HG03354 (cell line): Measurements from ENCODE around the gene IFT43.
A peak's percentile ranks its signal among the peaks of the same experiment; 100 is the strongest.

Experiments
- ATAC-seq: cut with Tn5 transposase; IDR thresholded peaks from one replicate; pipeline ENCODE4 v1.9.1; 2021; ENCODE audit warnings: mild to moderate bottlenecking; ENCODE audit not compliant: unreplicated experiment, poor library complexity, severe bottlenecking

Gene IFT43

DNA sequence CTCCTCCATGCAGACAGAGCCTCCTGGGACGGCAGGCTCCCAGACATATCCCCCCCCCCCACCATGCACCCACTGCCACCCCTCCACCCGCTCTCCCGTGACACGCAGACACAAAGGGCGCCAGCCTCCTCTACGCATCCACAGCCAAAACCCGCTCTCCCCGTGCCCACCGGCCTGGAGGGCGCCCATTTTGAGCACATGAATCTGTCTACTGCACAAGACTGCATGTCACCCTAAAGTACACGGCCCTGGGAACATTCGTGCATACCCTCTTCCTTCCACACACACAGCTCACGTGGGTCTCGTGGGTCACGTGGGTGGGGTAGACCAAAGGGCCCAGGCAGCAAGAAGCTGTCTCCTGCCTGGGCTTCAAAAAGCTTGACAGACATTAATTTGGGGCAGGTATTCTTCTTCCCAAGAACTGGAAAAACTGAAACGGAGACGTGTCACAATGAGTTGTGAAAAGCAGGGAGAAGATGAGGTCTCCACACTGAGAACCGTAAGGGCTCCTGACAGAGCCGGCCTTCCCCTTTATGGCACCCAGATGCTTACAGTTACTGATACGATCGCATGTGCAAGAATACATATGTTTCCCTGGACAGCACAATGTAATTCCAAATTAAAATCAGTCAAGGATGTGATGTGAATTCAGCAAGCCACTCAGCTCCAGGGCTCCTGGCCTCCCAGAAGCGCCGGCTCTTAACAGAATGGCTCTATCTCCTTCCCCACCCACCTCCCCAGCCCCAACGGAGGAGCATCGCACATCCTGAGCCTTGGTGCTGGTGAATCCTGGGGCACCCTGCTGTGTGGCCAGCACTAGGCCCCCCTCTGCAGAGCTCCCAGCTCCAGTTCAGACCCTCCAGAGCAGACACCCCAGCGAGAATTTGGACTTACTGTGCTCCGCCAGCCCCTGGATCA lies 5.7 kb upstream of the IFT43 start:
- no peak for ATAC-seq

DNA sequence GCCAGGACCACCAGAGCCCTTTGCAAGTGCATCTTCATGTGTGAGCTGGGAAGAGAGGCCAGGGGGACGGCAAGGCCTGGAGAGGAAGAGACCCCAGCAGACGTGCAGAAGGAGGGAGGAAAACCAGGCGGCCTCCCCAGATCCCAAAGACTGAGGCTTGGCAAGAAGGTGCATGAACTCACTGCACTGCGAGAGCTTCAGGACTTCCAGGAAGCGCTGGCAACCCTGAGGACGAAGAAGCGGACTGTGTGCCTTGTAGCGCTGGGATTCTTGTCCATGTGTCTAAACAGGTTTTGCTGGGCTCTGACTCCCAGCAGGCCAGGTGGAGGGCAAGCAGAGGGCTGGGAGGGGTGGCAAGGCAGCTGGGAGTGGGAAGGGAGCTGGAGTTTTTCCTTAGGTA lies 4.7 kb upstream of the IFT43 start:
- ATAC-seq: no peak

- ATAC-seq: peak; percentile 44
Measured at GRCh38 chr14:75981426-75982265, 3.9 kb upstream of the IFT43 start, which contains the start of gene TGFB3. Gene TGFB3 (minus strand): TSS chr14:75981995. CDS start chr14:75980893, 1,102 bp downstream.

- ATAC-seq: peak; percentile 57
Measured at GRCh38 chr14:75982266-75983018, 3.1 kb upstream of the IFT43 start.

DNA sequence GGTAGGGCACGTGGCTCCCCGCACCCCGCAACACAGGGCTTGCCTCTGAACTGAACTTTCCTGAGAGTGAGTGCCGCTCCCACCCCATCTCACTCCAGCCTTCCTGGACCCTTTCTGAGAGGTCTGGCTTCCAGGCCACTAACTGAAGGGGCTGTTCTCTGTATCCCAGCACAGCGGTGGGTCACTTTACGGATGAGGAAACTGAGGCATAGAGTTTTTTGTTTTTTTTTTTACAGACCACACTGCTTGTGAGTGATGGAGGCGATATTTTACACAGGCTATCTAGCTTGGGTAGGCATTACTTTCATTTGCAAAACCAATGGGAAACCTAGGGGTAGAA lies 2.6 kb upstream of the IFT43 start:
- no peak for ATAC-seq

DNA sequence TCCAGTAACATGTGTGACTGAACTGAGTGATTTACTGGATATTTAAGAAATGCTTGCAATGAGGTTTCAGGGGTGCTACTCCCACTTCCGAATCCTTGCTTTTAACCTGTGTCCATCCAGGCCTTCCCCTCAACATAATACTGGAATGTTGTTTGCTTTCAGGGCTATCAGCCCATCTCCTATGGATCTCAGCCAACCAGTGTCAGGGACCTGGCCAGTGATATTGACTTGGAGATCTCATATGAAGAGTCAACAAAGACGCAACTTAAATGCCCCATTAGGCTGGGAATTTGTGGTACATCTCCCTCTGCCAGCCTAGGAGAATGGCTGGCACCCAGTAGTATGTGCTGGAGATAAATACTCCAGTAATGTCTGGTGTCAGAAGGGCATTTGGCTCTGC lies 889 bp upstream of the IFT43 start:
- no peak for ATAC-seq

GRCh38 chr14:75986439-75986765 lies 839 bp downstream of the IFT43 start:
- ATAC-seq: no peak

DNA sequence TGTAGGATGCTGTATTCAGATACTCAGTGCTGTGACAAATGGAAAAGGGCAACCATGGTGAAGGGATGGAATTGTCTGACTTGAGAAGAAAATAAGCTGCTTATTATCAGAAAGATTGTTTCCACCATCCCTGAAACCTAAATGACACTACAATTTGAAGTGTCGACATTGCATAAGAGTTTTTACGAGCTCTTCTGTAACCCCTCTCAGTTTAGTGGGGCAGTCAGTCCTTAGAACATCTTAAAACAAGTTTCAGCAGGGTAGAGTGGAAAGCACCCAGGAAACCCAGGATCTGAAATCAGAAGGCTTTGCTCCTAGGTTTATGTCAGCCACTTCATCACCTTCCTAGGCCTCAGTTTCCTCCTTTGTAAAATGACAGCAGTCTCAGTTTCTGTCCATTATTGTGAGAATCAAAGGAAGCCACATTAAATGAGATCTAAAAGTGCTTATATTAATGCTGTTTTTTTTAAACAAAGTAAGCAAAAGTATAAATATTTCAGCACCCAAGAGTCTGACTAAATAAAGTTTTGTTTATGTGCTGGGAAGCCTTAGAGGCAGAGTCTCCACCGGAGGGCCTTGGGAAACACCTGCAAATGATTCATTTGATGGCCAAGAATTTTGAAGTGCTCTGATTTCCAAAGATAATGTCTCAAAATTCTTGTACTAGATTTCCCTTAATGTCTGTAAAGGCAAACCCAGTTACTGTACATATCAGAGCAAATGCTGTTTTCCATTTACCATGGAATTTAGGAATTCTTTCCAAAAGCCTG lies 1.8 kb downstream of the IFT43 start:
- ATAC-seq: no peak

DNA sequence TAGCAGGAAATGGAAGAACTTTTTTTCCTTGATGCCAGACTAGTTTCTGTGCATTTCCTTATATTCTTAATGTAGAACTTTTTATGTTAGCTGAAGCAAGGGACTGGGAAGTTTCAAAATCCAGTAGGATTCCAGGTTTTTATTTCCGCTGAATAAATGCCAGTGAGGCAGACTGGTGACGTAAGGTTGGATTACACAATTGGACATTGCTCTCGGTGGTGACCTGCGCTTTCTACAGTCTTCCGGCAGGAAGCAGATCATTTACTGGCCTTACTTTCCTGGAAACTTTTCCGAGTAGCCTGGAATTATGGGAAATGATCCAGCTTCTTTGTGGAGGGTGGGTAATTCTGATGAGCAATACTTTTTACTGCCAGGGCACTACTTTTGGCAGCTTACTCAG lies 3.6 kb downstream of the IFT43 start:
- no peak for ATAC-seq

GRCh38 chr14:75990297-75990696 lies 4.7 kb downstream of the IFT43 start:
- no peak for ATAC-seq

- no peak for ATAC-seq
Measured at GRCh38 chr14:75991753-75992152, 6.2 kb downstream of the IFT43 start.

DNA sequence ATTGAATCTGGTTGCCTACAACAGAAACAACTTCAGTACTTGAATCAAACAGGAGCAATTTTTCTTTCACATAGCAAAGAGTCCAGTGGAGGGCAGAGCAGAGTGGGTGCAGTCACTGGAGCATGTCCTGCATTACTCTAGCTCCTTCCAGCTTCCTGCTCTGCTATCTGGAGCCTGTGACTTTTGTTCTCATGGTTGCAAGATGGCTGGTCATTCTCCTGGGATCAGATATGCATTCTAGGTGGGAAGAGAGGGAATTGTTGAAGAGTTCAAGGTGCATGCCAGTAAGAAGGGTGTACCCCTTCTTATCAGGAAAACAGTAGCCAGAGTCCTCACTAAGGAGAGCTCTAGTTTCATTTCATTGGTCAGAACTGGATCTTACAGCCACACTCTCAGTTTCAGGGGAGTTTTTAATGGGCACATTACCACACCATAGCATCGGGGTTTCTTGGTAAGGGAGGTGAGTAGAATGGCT lies 8.0 kb downstream of the IFT43 start:
- peak; percentile 61 for ATAC-seq

GRCh38 chr14:75995372-75996041 lies 9.9 kb downstream of the IFT43 start:
- ATAC-seq: no peak

DNA sequence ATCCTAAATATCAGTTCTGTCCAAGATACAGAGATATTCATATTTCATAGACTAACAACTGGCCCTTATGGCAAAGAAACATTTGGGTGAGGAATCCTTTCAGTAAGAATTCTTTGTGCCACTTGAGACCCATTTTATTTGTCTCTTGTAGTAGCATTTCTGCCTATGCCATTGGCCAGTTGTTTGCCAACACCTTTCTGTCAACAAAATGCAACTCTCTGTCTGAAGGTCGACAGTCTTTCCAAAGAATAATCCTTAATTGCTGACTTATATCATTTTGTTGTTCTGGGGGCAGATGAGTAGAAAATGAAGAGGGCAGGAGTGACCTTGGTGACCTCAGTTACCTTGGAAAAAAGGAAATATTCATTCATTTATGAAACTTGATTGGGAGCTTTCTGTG lies 10.9 kb downstream of the IFT43 start:
- ATAC-seq: no peak

- ATAC-seq: no peak
Measured at GRCh38 chr14:75999511-76000190, 14.1 kb downstream of the IFT43 start.

- ATAC-seq: no peak
Measured at GRCh38 chr14:76002383-76002782, 16.8 kb downstream of the IFT43 start.

- no peak for ATAC-seq
Measured at GRCh38 chr14:76006253-76006652, 20.7 kb downstream of the IFT43 start.

DNA sequence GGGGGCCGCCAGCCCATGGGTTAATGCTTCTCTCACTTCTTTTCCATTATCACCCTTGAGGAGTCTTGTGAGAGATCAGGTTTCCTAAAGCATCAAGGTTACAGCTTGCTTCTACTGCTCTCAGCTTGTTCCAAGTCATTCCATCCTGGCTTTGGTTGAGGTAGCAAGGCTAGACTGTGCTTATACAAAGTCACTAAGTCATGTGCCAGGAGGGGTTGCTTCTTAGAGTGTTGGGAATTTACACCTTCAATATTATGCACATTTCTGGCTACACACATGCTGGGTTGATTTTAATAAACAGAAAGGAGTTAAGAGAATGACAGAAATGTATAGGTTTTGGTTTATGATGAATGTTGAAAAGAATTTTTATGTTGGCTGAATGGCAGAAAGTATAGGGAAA lies 21.8 kb downstream of the IFT43 start:
- no peak for ATAC-seq
